GM10847 (cell line): ENCODE results near the gene LOXHD1.

ENCODE experiments used
- POLR2A ChIP-seq: IDR thresholded peaks from 2 replicates; pipeline ENCODE4 v1.6.1; 2011; ENCODE audit not compliant: insufficient read length; ENCODE audit errors: extremely low read depth

LOXHD1 gene

DNA sequence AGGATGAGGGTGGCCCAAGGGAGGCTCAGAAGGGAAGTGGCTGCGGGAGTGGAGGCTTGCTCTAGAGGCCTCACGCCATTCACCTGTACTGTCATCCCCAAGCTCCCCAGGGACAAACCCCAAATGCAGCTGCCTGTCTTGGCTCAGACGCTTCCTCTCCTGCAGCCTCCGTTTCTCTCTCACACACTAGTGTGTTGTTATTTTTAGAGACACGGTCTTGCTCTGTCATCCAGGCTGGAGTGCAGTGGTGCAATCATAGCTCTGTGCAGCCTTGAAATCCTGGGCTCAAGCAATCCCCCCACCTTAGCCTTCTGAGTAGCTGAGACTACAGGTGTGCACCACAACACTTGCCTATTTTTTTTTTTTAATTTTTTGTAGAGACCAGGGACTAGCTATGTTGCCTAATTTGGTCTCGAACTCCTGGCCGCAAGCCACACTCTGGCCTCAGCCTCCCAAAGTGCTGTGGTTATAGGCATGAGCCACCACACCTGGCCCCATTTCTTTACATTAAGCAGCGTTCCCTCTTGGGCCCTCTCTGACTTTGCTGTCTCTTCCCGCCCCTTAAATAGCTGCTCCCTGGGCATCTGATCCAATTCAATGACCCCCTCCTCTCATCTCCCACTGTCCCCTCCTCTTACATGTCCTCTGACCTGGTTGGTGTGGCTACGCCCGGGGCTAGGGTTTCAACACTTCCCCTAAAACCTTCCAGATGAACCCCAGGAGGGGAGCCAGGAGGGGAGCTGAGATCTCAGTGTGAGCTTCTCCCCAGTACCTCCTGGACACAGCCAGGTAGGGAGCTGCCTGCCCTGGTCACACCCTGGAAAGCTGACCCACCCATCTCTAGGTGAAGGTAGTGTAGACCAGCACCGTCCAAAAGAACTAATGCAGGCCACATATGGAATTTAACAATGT is 24.0 kb upstream of the LOXHD1 start:
- TF ChIP-seq POLR2A = no peak

DNA sequence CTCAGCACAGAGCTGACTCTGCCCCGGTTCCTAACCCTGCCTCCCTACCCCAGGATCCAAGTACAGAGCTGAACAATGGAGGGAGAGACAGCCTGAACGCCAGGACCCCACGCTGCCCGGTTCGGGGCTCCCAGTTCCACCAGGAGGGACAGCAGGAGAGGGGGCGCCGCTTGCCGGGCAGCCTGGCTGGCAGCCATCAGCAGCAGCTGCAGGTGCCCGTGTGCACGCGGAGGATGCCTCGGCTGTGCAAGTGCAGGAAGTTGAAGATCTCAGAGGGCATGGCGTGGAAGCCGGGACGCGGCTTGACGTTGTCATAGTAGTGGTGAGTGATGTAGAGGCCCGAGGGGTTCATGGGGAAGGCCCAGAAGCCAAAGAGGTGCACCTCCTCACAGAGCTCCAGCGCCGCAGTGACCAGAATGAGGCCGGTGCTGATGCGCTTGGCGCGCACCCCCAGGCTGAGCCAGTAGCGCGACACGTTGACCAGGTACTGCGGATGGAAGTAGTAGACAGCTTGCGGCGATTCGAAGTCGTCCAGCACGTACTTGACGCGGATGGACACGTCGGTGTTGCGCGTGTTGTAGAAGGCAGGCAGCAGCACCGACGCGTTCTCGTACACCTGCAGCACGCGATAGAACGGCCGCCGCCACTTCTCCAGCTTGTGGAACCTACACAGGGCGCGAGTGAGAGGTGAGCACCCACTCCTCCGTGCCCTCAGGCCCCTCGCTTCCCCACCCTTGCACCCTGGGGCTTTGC is 23.0 kb upstream of the LOXHD1 start:
- TF ChIP-seq POLR2A = no peak

DNA sequence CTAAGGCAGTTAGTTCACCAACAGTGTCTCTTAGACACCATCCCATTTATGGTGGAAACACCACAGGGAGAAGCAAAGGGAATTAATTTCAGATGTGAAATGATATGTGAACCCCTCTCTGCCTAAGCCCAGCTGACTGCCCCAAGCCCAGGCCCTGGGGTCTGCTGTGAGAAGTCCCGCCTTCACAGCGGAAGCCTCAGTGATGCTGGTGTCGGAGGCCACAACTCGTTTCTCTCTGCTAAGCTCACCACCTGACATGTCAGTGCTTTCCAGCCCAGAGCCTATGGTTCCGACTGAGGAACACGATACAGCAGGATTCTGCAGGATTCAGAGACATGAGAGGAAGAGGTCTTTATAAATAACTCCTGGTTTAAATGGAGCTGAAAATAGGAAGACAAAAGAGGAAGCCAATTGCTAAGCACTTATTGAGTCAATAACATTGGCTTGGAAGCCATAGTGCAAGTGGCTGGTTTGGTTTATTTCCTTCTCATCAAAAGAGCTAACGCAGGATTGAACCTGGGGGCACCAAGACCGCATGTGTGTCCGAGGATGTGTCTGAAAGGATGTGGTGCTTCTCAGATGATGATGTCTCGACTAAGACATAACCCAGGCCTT is 21.9 kb upstream of the LOXHD1 start:
- TF ChIP-seq POLR2A = no peak

GRCh38 chr18:46678041-46678440 is 21.0 kb upstream of the LOXHD1 start:
- no peak for TF ChIP-seq POLR2A

DNA sequence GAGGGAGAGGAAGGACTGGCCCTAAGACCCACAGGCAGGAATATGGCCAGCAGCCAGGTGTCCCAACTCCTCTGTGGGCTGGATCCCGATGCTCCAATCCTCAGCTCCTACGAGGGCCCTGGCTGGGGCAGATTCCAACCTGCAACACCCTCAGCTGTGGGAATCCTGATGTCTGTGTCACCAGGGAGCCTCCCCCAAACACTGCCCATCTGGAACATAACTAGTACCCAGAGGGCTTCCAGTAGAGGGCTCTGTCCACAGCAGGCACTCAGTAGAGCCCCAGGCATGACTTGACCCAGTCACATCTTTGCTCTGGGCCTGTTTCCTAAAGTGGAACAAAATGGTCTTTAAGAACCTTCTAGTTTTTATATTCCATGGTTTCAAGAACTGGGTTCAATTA is 20.6 kb upstream of the LOXHD1 start:
- no peak for TF ChIP-seq POLR2A

DNA sequence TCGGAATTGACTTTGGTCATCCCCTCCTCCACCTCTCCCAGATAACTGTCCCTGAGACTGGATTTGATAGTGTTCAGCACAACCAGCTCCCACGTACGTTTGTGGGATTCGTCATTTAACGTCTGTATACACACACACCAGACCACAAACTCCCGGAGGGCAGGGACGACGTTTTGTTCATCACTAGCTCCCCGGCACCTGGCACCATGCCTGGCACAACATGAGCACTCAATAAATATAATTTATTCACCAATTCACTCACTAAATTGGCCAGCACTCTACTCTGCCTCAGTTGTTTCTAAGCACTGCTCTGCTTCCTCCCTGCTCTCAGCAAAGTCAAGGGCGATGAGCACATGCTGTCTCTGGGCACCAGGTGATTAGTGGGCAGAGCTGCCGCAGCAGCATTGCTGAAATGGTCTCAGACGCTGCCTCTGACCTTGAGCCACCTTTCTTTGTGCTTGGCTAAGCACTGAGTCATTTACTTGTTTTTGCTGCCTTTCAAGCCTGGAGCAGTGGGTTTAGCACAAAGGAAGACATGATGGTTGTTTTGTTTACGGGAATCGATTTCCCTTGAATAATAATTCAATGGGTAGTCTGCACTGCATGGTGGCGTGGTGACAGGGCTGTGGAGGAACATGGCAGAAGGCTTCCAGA is 19.3 kb upstream of the LOXHD1 start:
- no peak for TF ChIP-seq POLR2A

- TF ChIP-seq POLR2A = no peak
These were observed 18.1 kb upstream of the LOXHD1 start for GRCh38 chr18:46675112-46675511.

GRCh38 chr18:46672062-46672970 is 15.3 kb upstream of the LOXHD1 start:
- no peak for TF ChIP-seq POLR2A

DNA sequence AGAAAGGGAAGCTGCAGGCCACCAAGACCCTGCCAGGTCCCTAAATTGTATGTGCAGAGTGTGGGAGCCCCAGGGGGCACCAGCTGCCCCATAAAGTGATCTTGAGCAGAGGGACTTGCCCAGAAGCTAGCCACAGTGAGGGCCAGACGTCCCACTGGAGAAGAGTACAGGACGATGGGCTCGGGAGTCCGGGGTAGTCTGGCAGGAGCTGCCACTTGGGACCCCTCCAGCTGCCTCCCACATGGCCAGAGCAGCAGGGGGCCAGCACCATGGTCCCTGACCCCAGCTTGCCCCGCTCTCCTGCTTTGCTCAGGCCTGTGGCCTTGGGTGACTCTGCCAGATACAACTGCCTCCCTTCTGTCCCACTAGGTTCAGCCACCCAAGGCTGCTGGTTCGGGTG is 11.7 kb upstream of the LOXHD1 start:
- no peak for TF ChIP-seq POLR2A

DNA sequence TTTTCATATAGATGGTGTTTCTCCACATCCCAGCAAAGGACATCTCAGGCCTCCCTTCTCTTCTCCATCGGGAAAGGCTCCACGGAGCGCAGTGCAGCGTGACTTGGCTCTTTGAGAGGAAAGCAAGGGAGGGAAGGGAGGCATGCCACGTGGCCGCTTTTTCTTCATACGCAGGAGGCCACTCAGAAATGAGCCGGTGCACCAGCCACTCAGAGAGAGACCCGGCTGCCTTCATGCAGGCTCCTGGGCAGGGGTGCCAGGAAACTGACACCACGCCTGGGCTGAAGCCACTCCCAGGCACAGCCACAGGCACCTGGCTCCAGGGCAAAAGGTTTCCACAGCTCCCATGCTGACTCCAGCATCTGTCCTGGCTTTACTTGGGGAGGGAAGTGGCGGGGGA is 11.1 kb upstream of the LOXHD1 start:
- no peak for TF ChIP-seq POLR2A

DNA sequence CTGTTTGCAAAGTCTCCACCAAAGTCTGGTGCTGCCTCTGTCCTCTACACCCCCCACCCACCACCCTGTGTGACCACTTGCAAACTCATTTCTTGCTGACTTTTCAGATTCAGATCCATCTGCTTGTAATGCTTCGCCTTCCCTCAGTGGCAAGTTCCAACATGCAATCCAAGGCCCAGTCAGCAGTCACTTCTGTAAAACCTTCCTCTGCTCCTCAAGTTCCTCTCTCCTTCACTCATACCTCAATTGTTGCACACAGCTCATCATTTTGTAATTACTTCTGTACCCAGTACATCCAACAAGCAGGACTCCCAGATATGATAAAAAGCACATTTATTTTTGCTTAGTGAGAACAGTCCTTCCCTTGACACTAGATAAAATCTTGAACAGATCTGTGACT is 6.5 kb upstream of the LOXHD1 start:
- TF ChIP-seq POLR2A = no peak

DNA sequence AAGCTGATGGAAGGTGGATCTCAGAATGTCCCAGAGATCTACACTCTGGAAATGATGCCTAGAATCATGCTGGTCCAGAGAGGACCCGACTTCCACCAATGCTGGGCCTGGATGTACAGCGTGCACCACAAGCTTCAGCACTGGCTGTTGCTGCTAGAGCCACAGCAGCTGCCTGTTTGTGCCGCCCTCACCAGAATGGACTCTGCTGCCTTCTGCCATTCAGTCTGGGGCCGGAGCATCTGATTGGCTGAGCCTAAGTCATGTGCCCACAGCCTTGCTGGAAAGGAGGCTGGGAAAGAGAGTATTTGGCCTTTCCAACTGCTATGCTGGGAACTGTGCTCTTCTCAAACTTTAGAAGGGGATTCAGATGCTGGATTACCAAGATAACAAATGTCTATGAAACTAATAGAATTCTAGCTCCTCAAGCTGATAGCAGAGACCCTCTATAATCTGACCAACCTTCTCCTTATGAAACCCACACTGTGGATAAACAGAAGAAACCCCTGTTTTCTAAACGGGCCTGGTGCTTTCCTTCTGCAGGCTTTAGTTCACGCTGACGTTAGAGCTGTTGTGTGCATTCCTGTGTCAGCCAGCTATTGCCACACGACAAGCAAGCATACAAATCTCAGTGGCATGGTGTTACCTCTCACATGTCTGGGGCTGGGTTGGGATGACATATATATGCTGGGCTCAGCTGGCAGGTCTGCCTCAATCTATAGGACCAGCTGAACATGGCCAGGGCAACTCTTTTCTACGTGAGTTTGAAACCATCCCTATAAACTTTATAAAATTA is 4.1 kb upstream of the LOXHD1 start:
- no peak for TF ChIP-seq POLR2A

DNA sequence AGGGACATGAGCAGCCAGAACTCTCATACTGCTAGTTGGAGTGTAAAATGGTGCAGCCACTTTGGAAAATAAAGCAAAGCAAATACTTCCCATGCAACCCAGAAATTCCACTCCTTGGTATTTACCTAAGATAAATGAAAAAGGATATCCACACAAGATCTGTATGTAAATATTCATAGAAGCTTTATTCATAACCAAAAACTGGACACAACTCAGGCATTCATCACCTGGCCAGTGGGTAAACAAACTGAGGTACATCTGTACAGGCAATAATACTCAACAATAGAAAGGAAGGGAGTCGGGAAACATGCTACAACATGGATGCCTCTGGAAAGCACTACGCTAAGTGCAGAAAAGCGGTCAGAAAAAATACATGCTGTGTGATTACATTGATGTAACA is 2.5 kb upstream of the LOXHD1 start:
- TF ChIP-seq POLR2A = no peak

GRCh38 chr18:46656326-46657114 is 500 bp downstream of the LOXHD1 start:
- no peak for TF ChIP-seq POLR2A
